HL-60 (cell line): ENCODE results near the gene TPGS1.

Experiments
- DNase-seq, 2 experiments: peaks; one replicate each; pipeline ENCODE4 v3.0.0-alpha.2; 2010 to 2020; ENCODE audit warnings: low read depth in 1 of 2, low spot score in 1 of 2
- H3K27ac ChIP-seq: fragments of 250-450 bp; sonication (Bioruptor Pico); replicated peaks from 2 replicates; pipeline ENCODE4 v1.5.1; 2020; ENCODE audit warnings: mild to moderate bottlenecking, moderate library complexity
- H3K27me3 ChIP-seq: fragments of 250-450 bp; sonication (Bioruptor Pico); 2 replicates; pipeline ENCODE4 v1.5.1; 2021; ENCODE audit warnings: mild to moderate bottlenecking, moderate library complexity; ENCODE audit not compliant: insufficient read depth, poor library complexity, severe bottlenecking
- H3K4me3 ChIP-seq: replicated peaks from 2 replicates; pipeline ENCODE4 v1.5.1; 2011; ENCODE audit warnings: mild to moderate bottlenecking, control low read depth, low read length; ENCODE audit not compliant: insufficient read depth
- CTCF ChIP-seq: IDR thresholded peaks from one replicate; pipeline ENCODE4 v1.5.1; 2011; ENCODE audit warnings: low read length, control low read depth, inconsistent platforms; ENCODE audit not compliant: insufficient read depth
- GABPA ChIP-seq: IDR thresholded peaks from 2 replicates; pipeline ENCODE4 v1.6.1; 2012; ENCODE audit warnings: low read depth
- POLR2AphosphoS5 ChIP-seq: IDR thresholded peaks from 2 replicates; pipeline ENCODE4 v1.6.1; 2012; ENCODE audit warnings: low read depth
- REST ChIP-seq: IDR thresholded peaks from 2 replicates; pipeline ENCODE4 v1.6.1; 2012; ENCODE audit warnings: low read depth; ENCODE audit not compliant: insufficient replicate concordance
- SPI1 ChIP-seq: IDR thresholded peaks from 2 replicates; pipeline ENCODE4 v1.6.1; 2012; ENCODE audit warnings: low read depth, mild to moderate bottlenecking, borderline replicate concordance

Gene TPGS1

GRCh38 chr19:493391-494170 lies 13.7 kb upstream of the TPGS1 start:
- no peak overlapping the region for H3K4me3 ChIP-seq
- DNase-seq, result no peak
- H3K27ac ChIP-seq, result no peak overlapping the region
- peaks cover 9% of the 10 kb centered on the region for H3K27me3 ChIP-seq
- no peak for TF ChIP-seq GABPA
- TF ChIP-seq SPI1, result no peak
- TF ChIP-seq REST, result no peak
- no peak for TF ChIP-seq CTCF
- no peak for TF ChIP-seq POLR2AphosphoS5

- Histone ChIP-seq H3K27ac (no peak overlapping the region), H3K4me3 (no peak overlapping the region), H3K27me3 (peaks cover 14% of the 10 kb centered on the region)
- TF ChIP-seq CTCF (no peak), REST (no peak), GABPA (no peak), POLR2AphosphoS5 (no peak), SPI1 (no peak)
- no peak for DNase-seq
These were observed 12.9 kb upstream of the TPGS1 start for GRCh38 chr19:494171-495080.

GRCh38 chr19:495081-495401 lies 12.3 kb upstream of the TPGS1 start:
- no peak for DNase-seq
- Histone ChIP-seq H3K4me3 (no peak overlapping the region), H3K27ac (no peak overlapping the region), H3K27me3 (peaks cover 14% of the 10 kb centered on the region)
- TF ChIP-seq GABPA (no peak), POLR2AphosphoS5 (no peak), CTCF (no peak), SPI1 (no peak), REST (no peak)
